Ovary (tissue), 9 donors: ENCODE data around the gene FNIP1. TPM values are rescaled to one million over a fixed set of nuclear protein-coding genes. Genes with fewer than 3 reads are reported as not detected.
"Not testable (repeated sequence)": the region's sequence is repeated elsewhere in the genome, so short reads cannot be mapped to it uniquely, and the experiment has no call there.

ENCODE experiments used
- DNase-seq, 5 donors: peaks; one replicate each; pipeline ENCODE4 v3.0.0-alpha.2; 2019 to 2020
- H3K27ac ChIP-seq, 2 donors: fragments of 200-600 bp; one replicate each; pipeline versions ENCODE4 v1.5.1 to v1.8.0; 2019 to 2022
- H3K27me3 ChIP-seq: fragments of 200-600 bp; one replicate; pipeline ENCODE4 v1.8.0; 2022
- H3K36me3 ChIP-seq: fragments of 200-600 bp; sonication (generic); one replicate; pipeline ENCODE4 v1.5.1; 2019
- H3K4me1 ChIP-seq: one replicate; pipeline ENCODE4 v1.8.1; 2013; ENCODE audit warnings: mild to moderate bottlenecking, moderate library complexity; ENCODE audit not compliant: insufficient read depth
- H3K4me3 ChIP-seq: fragments of 200-600 bp; sonication (generic); one replicate; pipeline ENCODE4 v1.5.1; 2017
- H3K9me3 ChIP-seq, 2 donors: fragments of 200-600 bp in 1 of 2; sonication (generic) in 1 of 2; one replicate each; pipeline versions ENCODE4 v1.5.1 to v1.8.1; 2013 to 2019; ENCODE audit warnings: mild to moderate bottlenecking in 1 of 2, moderate library complexity in 1 of 2
- CTCF ChIP-seq, 3 donors: fragments of 450-650 bp in 2 of 3; fragments of 200-600 bp in 1 of 3; IDR thresholded peaks; one replicate each; pipeline versions ENCODE4 v1.5.1 to v1.8.0; 2016 to 2022; ENCODE audit warnings: antibody characterized with exemption in 3 of 3, mild to moderate bottlenecking in 1 of 3
- EP300 ChIP-seq: sonication (generic); formaldehyde crosslinking; IDR thresholded peaks from one replicate; pipeline ENCODE4 v1.6.1; 2017; ENCODE audit warnings: antibody characterized with exemption
- POLR2A ChIP-seq: fragments of 450-650 bp; IDR thresholded peaks from one replicate; pipeline ENCODE4 v1.6.1; 2017; ENCODE audit warnings: antibody characterized with exemption, mild to moderate bottlenecking, moderate library complexity
- WGBS, 3 donors: extraction: QIAGEN DNeasy Blood & Tissue Kit in 1 of 3; methylation state at CpG; one replicate each; pipeline versions ENCODE4 v1.1.5 to v1.1.7; 2013 to 2017; 5-methylcytosine and 5-hydroxymethylcytosine counted together
- intact Hi-C, 4 donors: fragments of 100-400 bp; cut with DNase I; formaldehyde crosslinking; loops; one replicate each; pipeline versions ENCODE4 v1.11.0 to v1.15.1; 2022 to 2023
- polyA plus RNA-seq, 2 donors: library from polyadenylated mRNA; stranded (reverse); fragments of 200-250 nt in 1 of 2; fragments of 350-450 nt in 1 of 2; fragmentation: Illumina TruSeq in 1 of 2; extraction: RNeasy Lipid Tissue Mini Kit (QIAGEN cat#74804) in 1 of 2; gene quantifications; one replicate each; pipeline ENCODE4 v1.2.3, GENCODE V29; 2013 to 2014
- total RNA-seq, 7 donors: library from RNA; depleted of rRNA in 2 of 7; stranded (reverse); fragments of >200 nt in 2 of 7; fragmentation: NEBNext Ultra II Directional in 3 of 7; extraction: Animal tissue kit (Norgen Biotek cat#: 25700) in 3 of 7; gene quantifications; one replicate each; pipeline versions ENCODE4 v1.1.0 to v1.2.4, GENCODE V29; 2016 to 2023
- donor health status: DM: no; HTN: no; CAD: no; lungs with moderate emphysema.
- donor health status: DM: no; HTN: no; CAD: no.
- donor health status: Bipolar disorder and iron deficiency.
- donor health status: DM: yes; HTN: yes; CAD: no.
- donor health status: DM: no; HTN: no; CAD: no.
- donor health status: DM: yes; HTN: yes; CAD: no.

FNIP1 gene
- total and polyA plus RNA-seq, 9 donors = 7.2 to 52.7 (median 39.4) TPM

- Histone ChIP-seq H3K27me3 (no peaks in the 10 kb centered on the region), H3K4me3 (no peak overlapping the region), H3K9me3 (no peaks in the 10 kb centered on the region), H3K27ac (no peak overlapping the region), H3K4me1 (no peaks in the 10 kb centered on the region), H3K36me3 (no peaks in the 10 kb centered on the region)
- WGBS, 3 donors = 83 to 88% (median 87%) methylated on average over 1 of the region's 1 CpG
- intact Hi-C loops = no loop called here
- no peak for TF ChIP-seq EP300
- TF ChIP-seq POLR2A = no peak
- no peak for TF ChIP-seq CTCF (IDR thresholded peaks at IDR 0.05)
- DNase-seq = no peak
Measured at GRCh38 chr5:131719564-131719963, 77.3 kb downstream of the FNIP1 start.

GRCh38 chr5:131718487-131719014 lies 78.3 kb downstream of the FNIP1 start:
- H3K9me3 ChIP-seq = no peaks in the 10 kb centered on the region
- no peaks in the 10 kb centered on the region for H3K4me1 ChIP-seq
- TF ChIP-seq CTCF (IDR thresholded peaks at IDR 0.05) (no peak), EP300 (no peak), POLR2A (no peak)
- H3K4me3 ChIP-seq = no peak overlapping the region
- 81 to 89% (median 85%) methylated on average over 5 of the region's 5 CpGs for WGBS, 3 donors
- H3K27ac ChIP-seq = no peak overlapping the region
- no peak for DNase-seq
- no peaks in the 10 kb centered on the region for H3K36me3 ChIP-seq
- intact Hi-C loops = no loop called here
- H3K27me3 ChIP-seq = no peaks in the 10 kb centered on the region

GRCh38 chr5:131717164-131717563 lies 79.7 kb downstream of the FNIP1 start:
- DNase-seq, H3K36me3 ChIP-seq, intact Hi-C loops, H3K27me3 ChIP-seq, H3K27ac ChIP-seq, H3K4me1 ChIP-seq, H3K9me3 ChIP-seq, H3K4me3 ChIP-seq: not testable (repeated sequence)
- 97 to 98% (median 97%) methylated on average over 3 of the region's 3 CpGs for WGBS, 3 donors

GRCh38 chr5:131716650-131717049 lies 80.2 kb downstream of the FNIP1 start:
- no peak for DNase-seq
- H3K9me3 ChIP-seq = no peaks in the 10 kb centered on the region
- no peaks in the 10 kb centered on the region for H3K27me3 ChIP-seq
- TF ChIP-seq POLR2A = no peak
- no peak for TF ChIP-seq EP300
- TF ChIP-seq CTCF (IDR thresholded peaks at IDR 0.05) = no peak
- H3K27ac ChIP-seq = no peak overlapping the region
- no peaks in the 10 kb centered on the region for H3K36me3 ChIP-seq
- H3K4me3 ChIP-seq = no peak overlapping the region
- no peaks in the 10 kb centered on the region for H3K4me1 ChIP-seq
- intact Hi-C loops = no loop called here

GRCh38 chr5:131710391-131710790 lies 86.4 kb downstream of the FNIP1 start:
- WGBS, 3 donors = 95 to 97% (median 95%) methylated on average over 8 of the region's 8 CpGs
- no peak for DNase-seq
- Histone ChIP-seq H3K4me1 (no peaks in the 10 kb centered on the region), H3K27me3 (no peaks in the 10 kb centered on the region), H3K9me3 (no peaks in the 10 kb centered on the region), H3K36me3 (no peaks in the 10 kb centered on the region), H3K4me3 (no peak overlapping the region), H3K27ac (no peak overlapping the region)
- intact Hi-C loops = no loop called here
- TF ChIP-seq EP300 (no peak), POLR2A (no peak), CTCF (IDR thresholded peaks at IDR 0.05) (no peak)
